ENCODE data around the gene CHCHD6. TPM values are rescaled to one million over a fixed set of nuclear protein-coding genes. Genes with fewer than 3 reads are reported as not detected.

Gene CHCHD6
- total and polyA plus RNA-seq, 2 donors (not counting 3 experiments of a cell fraction or from before 2014, with no cell fraction given), result 8.4 to 10.1 TPM

DNA sequence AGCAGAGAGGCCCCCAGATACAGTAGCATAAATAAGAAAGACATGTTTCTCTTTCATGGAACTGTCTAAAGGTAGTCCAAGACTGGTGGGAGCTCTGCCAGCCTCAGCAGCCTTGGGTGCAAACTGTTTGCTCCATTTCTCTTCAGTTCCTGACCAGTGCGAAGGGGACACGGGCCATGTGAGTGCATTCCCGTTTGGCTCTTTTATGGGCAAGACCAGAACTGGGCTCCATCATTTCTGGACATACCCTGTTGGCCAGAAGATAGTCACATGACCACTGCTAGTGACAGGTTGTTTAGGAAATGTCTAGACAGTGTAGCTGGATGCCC, 45.5 kb downstream of the CHCHD6 start:
- Histone ChIP-seq H3K79me2 (ENCODE audit: control insufficient read depth, insufficient read depth, low read length) (no peaks in the 10 kb centered on the region), H3K36me3 (ENCODE audit: control insufficient read depth in 2 of 2, extremely low read depth in 1 of 2, insufficient read depth in 2 of 2, low read length in 2 of 2) (no peaks in the 10 kb centered on the region), H3K9me1 (replicated peaks; ENCODE audit: control insufficient read depth, extremely low read depth, insufficient read depth, low read length) (no peaks in the 10 kb centered on the region), H3K27me3 (ENCODE audit: control insufficient read depth in 2 of 2, insufficient read depth in 2 of 2, low read length in 2 of 2) (no peaks in the 10 kb centered on the region), H3K4me3 (replicated peaks in 1 of 3; ENCODE audit: insufficient read depth in 1 of 3, low read depth in 1 of 3, low read length in 3 of 3) (no peak overlapping the region), H3K4me1 (ENCODE audit: control insufficient read depth, extremely low read depth, insufficient read depth, low read length) (no peaks in the 10 kb centered on the region), H3K9me3 (replicated peaks; ENCODE audit: control insufficient read depth, insufficient read depth, low read length) (no peaks in the 10 kb centered on the region), H4K20me1 (replicated peaks; ENCODE audit: control insufficient read depth, extremely low read depth, insufficient read depth, low read length) (no peaks in the 10 kb centered on the region), H3K4me2 (ENCODE audit: insufficient read depth, low read length) (no peak overlapping the region), H3K9ac (replicated peaks; ENCODE audit: extremely low read depth, insufficient read depth, low read length) (no peak overlapping the region), H2AFZ (ENCODE audit: low read depth, low read length) (no peak overlapping the region), H3K27ac (ENCODE audit: insufficient read depth, low read depth, low read length) (no peak overlapping the region)
- no peak for FAIRE-seq
- DNase-seq (ENCODE audit: low read depth, low spot score), result no peak
- ChIA-PET POLR2A (no interaction called here), CTCF (interaction anchor here (1.5 kb wide), 1 partner anchor 796 kb away, joined by 3 read pairs; no protein-coding TSS in a partner anchor)
- intact Hi-C loops (cut with micrococcal nuclease) (no loop called here), dilution Hi-C loops (cut with MboI; ENCODE audit: extremely low pct_ligation_motif_present, low sequenced_read_pairs) (no loop called here)
- no peak for TF ChIP-seq GATA2 (IDR thresholded peaks at IDR 0.05; ENCODE audit: insufficient read depth, insufficient read length, low read depth, low read length)
- TF ChIP-seq, protein P1, sequence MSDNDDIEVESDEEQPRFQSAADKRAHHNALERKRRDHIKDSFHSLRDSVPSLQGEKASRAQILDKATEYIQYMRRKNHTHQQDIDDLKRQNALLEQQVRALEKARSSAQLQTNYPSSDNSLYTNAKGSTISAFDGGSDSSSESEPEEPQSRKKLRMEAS (IDR thresholded peaks at IDR 0.05; ENCODE audit: insufficient read depth, insufficient read length), result no peak
- no TSS peak for BruUV-seq (replicated peaks)

DNA sequence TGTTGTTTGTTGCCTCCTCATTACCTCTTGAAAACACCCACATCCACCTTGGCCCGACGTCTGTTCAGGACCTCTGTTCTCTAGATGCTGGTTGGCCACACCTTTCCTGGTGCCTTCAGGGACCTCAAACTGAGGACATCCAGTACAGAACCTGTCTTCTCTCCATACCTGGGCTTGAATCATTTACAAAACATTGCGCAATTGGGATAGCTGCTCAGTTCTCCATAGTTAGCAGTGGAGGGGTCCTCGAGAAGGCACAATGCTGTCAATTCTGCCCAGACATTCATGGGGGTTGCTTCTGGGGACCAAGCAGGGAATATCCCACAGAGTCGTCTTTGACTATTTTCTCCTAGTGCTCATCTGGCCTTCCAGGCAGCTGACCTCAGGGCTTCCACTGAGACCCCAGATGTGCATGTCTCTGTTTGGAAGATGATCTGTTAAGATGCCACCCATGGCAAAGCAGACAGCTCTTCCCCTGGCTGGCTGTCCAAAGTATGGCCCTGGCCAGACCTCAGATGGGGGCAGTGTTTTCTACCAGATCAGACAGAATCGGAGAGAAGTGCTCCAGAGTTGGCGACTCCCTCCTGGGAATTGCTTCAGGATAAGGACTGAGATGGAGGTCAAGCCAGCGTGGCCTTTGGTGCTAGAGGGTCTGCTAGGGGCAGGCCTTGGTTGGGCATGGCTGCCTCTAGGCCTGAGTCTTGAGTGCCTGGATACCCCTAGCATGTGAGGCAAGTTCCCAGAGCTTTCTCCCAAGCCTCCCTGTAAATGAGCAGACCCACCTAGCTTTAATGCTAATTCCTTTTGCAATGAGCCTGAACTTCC, 46.1 kb downstream of the CHCHD6 start:
- Histone ChIP-seq H3K9me1 (replicated peaks; ENCODE audit: control insufficient read depth, extremely low read depth, insufficient read depth, low read length) (no peaks in the 10 kb centered on the region), H3K27me3 (ENCODE audit: control insufficient read depth in 2 of 2, insufficient read depth in 2 of 2, low read length in 2 of 2) (no peaks in the 10 kb centered on the region), H3K36me3 (ENCODE audit: control insufficient read depth in 2 of 2, extremely low read depth in 1 of 2, insufficient read depth in 2 of 2, low read length in 2 of 2) (no peaks in the 10 kb centered on the region), H3K9ac (replicated peaks; ENCODE audit: extremely low read depth, insufficient read depth, low read length) (no peak overlapping the region), H3K27ac (ENCODE audit: insufficient read depth, low read depth, low read length) (no peak overlapping the region), H3K4me1 (ENCODE audit: control insufficient read depth, extremely low read depth, insufficient read depth, low read length) (no peaks in the 10 kb centered on the region), H2AFZ (ENCODE audit: low read depth, low read length) (no peak overlapping the region), H3K4me3 (replicated peaks in 1 of 3; ENCODE audit: insufficient read depth in 1 of 3, low read depth in 1 of 3, low read length in 3 of 3) (no peak overlapping the region), H3K4me2 (ENCODE audit: insufficient read depth, low read length) (no peak overlapping the region), H4K20me1 (replicated peaks; ENCODE audit: control insufficient read depth, extremely low read depth, insufficient read depth, low read length) (no peaks in the 10 kb centered on the region), H3K9me3 (replicated peaks; ENCODE audit: control insufficient read depth, insufficient read depth, low read length) (no peaks in the 10 kb centered on the region), H3K79me2 (ENCODE audit: control insufficient read depth, insufficient read depth, low read length) (no peaks in the 10 kb centered on the region)
- BruUV-seq (replicated peaks), result no TSS peak
- intact Hi-C loops (cut with micrococcal nuclease) (no loop called here), dilution Hi-C loops (cut with MboI; ENCODE audit: extremely low pct_ligation_motif_present, low sequenced_read_pairs) (no loop called here)
- no peak for TF ChIP-seq POLR2A (IDR thresholded peaks at IDR 0.05; ENCODE audit: low read depth, low read length)
- TF ChIP-seq JUN (IDR thresholded peaks at IDR 0.05; ENCODE audit: borderline replicate concordance, insufficient read depth, insufficient read length, low read depth), result no peak
- TF ChIP-seq, protein P1 (IDR thresholded peaks at IDR 0.05; ENCODE audit: insufficient read depth, insufficient read length), result no peak
- TF ChIP-seq FOS (IDR thresholded peaks at IDR 0.05; ENCODE audit: borderline replicate concordance, insufficient read depth, low read length), result no peak
- TF ChIP-seq MYC (IDR thresholded peaks at IDR 0.05; ENCODE audit: low read depth, low read length), result no peak
- TF ChIP-seq EZH2 (IDR thresholded peaks at IDR 0.05; ENCODE audit: borderline replicate concordance, low read depth, low read length, severe bottlenecking), result no peak
- no peak for TF ChIP-seq GATA2 (IDR thresholded peaks at IDR 0.05; ENCODE audit: insufficient read depth, insufficient read length, low read depth, low read length)
- TF ChIP-seq, protein P2, sequence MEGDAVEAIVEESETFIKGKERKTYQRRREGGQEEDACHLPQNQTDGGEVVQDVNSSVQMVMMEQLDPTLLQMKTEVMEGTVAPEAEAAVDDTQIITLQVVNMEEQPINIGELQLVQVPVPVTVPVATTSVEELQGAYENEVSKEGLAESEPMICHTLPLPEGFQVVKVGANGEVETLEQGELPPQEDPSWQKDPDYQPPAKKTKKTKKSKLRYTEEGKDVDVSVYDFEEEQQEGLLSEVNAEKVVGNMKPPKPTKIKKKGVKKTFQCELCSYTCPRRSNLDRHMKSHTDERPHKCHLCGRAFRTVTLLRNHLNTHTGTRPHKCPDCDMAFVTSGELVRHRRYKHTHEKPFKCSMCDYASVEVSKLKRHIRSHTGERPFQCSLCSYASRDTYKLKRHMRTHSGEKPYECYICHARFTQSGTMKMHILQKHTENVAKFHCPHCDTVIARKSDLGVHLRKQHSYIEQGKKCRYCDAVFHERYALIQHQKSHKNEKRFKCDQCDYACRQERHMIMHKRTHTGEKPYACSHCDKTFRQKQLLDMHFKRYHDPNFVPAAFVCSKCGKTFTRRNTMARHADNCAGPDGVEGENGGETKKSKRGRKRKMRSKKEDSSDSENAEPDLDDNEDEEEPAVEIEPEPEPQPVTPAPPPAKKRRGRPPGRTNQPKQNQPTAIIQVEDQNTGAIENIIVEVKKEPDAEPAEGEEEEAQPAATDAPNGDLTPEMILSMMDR (IDR thresholded peaks at IDR 0.05; ENCODE audit: extremely low read depth in 1 of 2, insufficient read depth in 1 of 2, low read depth in 1 of 2, low read length in 2 of 2), result no peak
- no peak for TF ChIP-seq POLR2AphosphoS5 (IDR thresholded peaks at IDR 0.05; ENCODE audit: insufficient read depth, low read depth, low read length)
- FAIRE-seq (no peak), DNase-seq (ENCODE audit: low read depth, low spot score) (no peak)
- POLR2A ChIA-PET, result interaction anchor here (0.8 kb wide), 1 partner anchor 284 kb away, joined by 3 read pairs; no protein-coding TSS in a partner anchor
- CTCF ChIA-PET, result interaction anchor here (0.9 to 2.6 kb wide), 4 partner anchors 161 to 795 kb away, joined by 3 to 25 read pairs (median 11); no protein-coding TSS in a partner anchor

All from endothelial cell of umbilical vein (primary cell).